IMR-90 (cell line): ENCODE measurements around the gene MPP1. TPM values are rescaled to one million over a fixed set of nuclear protein-coding genes. Genes with fewer than 3 reads are reported as not detected.
A peak's percentile ranks its signal among the peaks of the same experiment; 100 is the strongest.

Source experiments
- ATAC-seq: fragments of 200-7000 bp; cut with Tn5 transposase; 2 replicates; pipeline ENCODE4 v1.9.1; 2020; ENCODE audit warnings: low read depth, mild to moderate bottlenecking, moderate library complexity
- BruUV-seq: library from RNA; stranded (reverse); fragments of 400-500 nt; replicated peaks from 2 replicates; lab custom pipeline; 2021; lab: Mats Ljungman, UMichigan
- CTCF ChIA-PET: fragments of 300-600 bp; formaldehyde crosslinking; extraction: SDS; loops from one replicate; lab custom pipeline; 2021; ENCODE audit warnings: antibody characterized with exemption; lab: Yijun Ruan, JAX
- POLR2A ChIA-PET: fragments of 300-600 bp; sonication (Branson Sonifier 250); formaldehyde crosslinking; loops from one replicate; lab custom pipeline; 2022; ENCODE audit warnings: antibody characterized with exemption; ENCODE audit not compliant: unreplicated experiment; lab: Charles Lee
- DNase-seq: peaks from one replicate; pipeline ENCODE4 v3.0.0; 2013
- H2AFZ ChIP-seq: replicated peaks from 2 replicates; pipeline ENCODE3; 2013; ENCODE audit warnings: low read length, mild to moderate bottlenecking; ENCODE audit not compliant: poor library complexity
- H2AK5ac ChIP-seq: 2 replicates; pipeline ENCODE4 v1.6.1; 2013; ENCODE audit warnings: low read depth, low read length, inconsistent platforms
- H2AK9ac ChIP-seq: replicated peaks from 2 replicates; pipeline ENCODE3; 2013; ENCODE audit warnings: mild to moderate bottlenecking, low read depth, low read length, moderate library complexity; ENCODE audit not compliant: poor library complexity
- H2BK120ac ChIP-seq: 2 replicates; pipeline ENCODE4 v1.6.1; 2013; ENCODE audit warnings: low read depth, low read length, inconsistent platforms
- H2BK15ac ChIP-seq: 3 replicates; pipeline ENCODE4 v1.6.1; 2013; ENCODE audit warnings: low read depth, low read length, inconsistent platforms
- H2BK20ac ChIP-seq: 2 replicates; pipeline ENCODE4 v1.6.1; 2013; ENCODE audit warnings: low read depth, mild to moderate bottlenecking, inconsistent platforms, low read length, moderate library complexity
- H2BK5ac ChIP-seq: 2 replicates; pipeline ENCODE4 v1.6.1; 2013; ENCODE audit warnings: mild to moderate bottlenecking, low read depth, low read length, inconsistent platforms; ENCODE audit not compliant: poor library complexity, severe bottlenecking
- H3K14ac ChIP-seq: replicated peaks from 2 replicates; pipeline ENCODE4 v1.6.1; 2013; ENCODE audit warnings: low read depth, low read length, inconsistent platforms
- H3K18ac ChIP-seq: 2 replicates; pipeline ENCODE4 v1.6.1; 2013; ENCODE audit warnings: low read depth, low read length, control low read depth
- H3K23ac ChIP-seq: 2 replicates; pipeline ENCODE4 v1.6.1; 2013; ENCODE audit warnings: low read depth, low read length, inconsistent platforms
- H3K27ac ChIP-seq: 2 replicates; pipeline ENCODE4 v1.5.1; 2013; ENCODE audit warnings: mild to moderate bottlenecking, control low read depth, low read length; ENCODE audit not compliant: insufficient read depth
- H3K27me3 ChIP-seq: 2 replicates; pipeline ENCODE4 v1.6.1; 2013; ENCODE audit warnings: low read length; ENCODE audit not compliant: control insufficient read depth, insufficient read depth
- H3K36me3 ChIP-seq: 2 replicates; pipeline ENCODE4 v1.6.1; 2013; ENCODE audit warnings: low read length, mixed read lengths; ENCODE audit not compliant: control insufficient read depth, insufficient read depth
- H3K4ac ChIP-seq: 2 replicates; pipeline ENCODE4 v1.6.1; 2013; ENCODE audit warnings: low read depth, low read length, inconsistent platforms
- H3K4me1 ChIP-seq: 2 replicates; pipeline ENCODE4 v1.6.1; 2013; ENCODE audit warnings: low read length, mixed read lengths; ENCODE audit not compliant: control insufficient read depth, insufficient read depth
- H3K4me2 ChIP-seq: 2 replicates; pipeline ENCODE4 v1.6.1; 2013; ENCODE audit warnings: low read depth, mild to moderate bottlenecking, control low read depth, low read length, moderate library complexity
- H3K4me3 ChIP-seq: 2 replicates; pipeline ENCODE4 v1.5.1; 2013; ENCODE audit warnings: low read depth, mild to moderate bottlenecking, control low read depth, low read length, moderate library complexity; ENCODE audit not compliant: insufficient read depth
- H3K56ac ChIP-seq: 2 replicates; pipeline ENCODE4 v1.6.1; 2013; ENCODE audit warnings: low read length, inconsistent platforms; ENCODE audit not compliant: insufficient read depth; ENCODE audit errors: extremely low read depth
- H3K79me1 ChIP-seq, 2 experiments: 2 replicates each; pipeline ENCODE4 v1.6.1; 2013; ENCODE audit warnings: low read length in 2 of 2, inconsistent platforms in 1 of 2, low read depth in 1 of 2
- H3K9ac ChIP-seq: 2 replicates; pipeline ENCODE4 v1.6.1; 2013; ENCODE audit warnings: low read depth, low read length, control low read depth
- H3K9me1 ChIP-seq: 2 replicates; pipeline ENCODE4 v1.6.1; 2013; ENCODE audit warnings: low read length, inconsistent platforms; ENCODE audit not compliant: insufficient read depth
- H3K9me3 ChIP-seq: 2 replicates; pipeline ENCODE4 v1.6.1; 2013; ENCODE audit warnings: low read length; ENCODE audit not compliant: control insufficient read depth, insufficient read depth
- H4K20me1 ChIP-seq: 2 replicates; pipeline ENCODE4 v1.6.1; 2013; ENCODE audit warnings: low read length, inconsistent platforms; ENCODE audit not compliant: insufficient read depth
- H4K5ac ChIP-seq: 2 replicates; pipeline ENCODE4 v1.6.1; 2013; ENCODE audit warnings: mild to moderate bottlenecking, low read depth, low read length, control low read depth
- H4K8ac ChIP-seq, 2 experiments: 2 replicates each; pipeline ENCODE4 v1.6.1; 2013; ENCODE audit warnings: low read depth in 2 of 2, low read length in 2 of 2, control low read depth in 1 of 2, inconsistent platforms in 1 of 2
- H4K91ac ChIP-seq: 2 replicates; pipeline ENCODE4 v1.6.1; 2013; ENCODE audit warnings: low read depth, low read length, inconsistent platforms; ENCODE audit not compliant: insufficient read depth
- NFE2L2 ChIP-seq: fragments of 150-350 bp; IDR thresholded peaks from 2 replicates; pipeline ENCODE4 v1.6.1; 2016; ENCODE audit warnings: low read depth, mild to moderate bottlenecking, low read length
- WGBS, 2 experiments: methylation state at CpG; one replicate each; pipeline versions ENCODE4 v1.1.5 to v1.1.7; 2013; ENCODE audit warnings: missing lambda C conversion rate in 2 of 2; ENCODE audit not compliant: insufficient read length in 1 of 2; ENCODE audit errors: extremely low coverage in 2 of 2; 5-methylcytosine and 5-hydroxymethylcytosine counted together
- dilution Hi-C: fragments of 300-500 bp; cut with HindIII; formaldehyde crosslinking; loops from one replicate; pipeline ENCODE4 v1.14.3; 2018; ENCODE audit warnings: low sequenced_read_pairs; ENCODE audit not compliant: unreplicated experiment
- in situ Hi-C: fragments of 300-500 bp; cut with MboI; formaldehyde crosslinking; loops from 3 replicates; pipeline ENCODE4 v1.14.3; 2019; ENCODE audit warnings: low sequenced_read_pairs, inconsistent platforms, mixed read lengths
- intact Hi-C: fragments of 100-400 bp; cut with micrococcal nuclease; formaldehyde crosslinking; loops from 2 replicates; pipeline ENCODE4 v1.10.0; 2022
- polyA plus RNA-seq, 3 experiments: library from polyadenylated mRNA; depleted of rRNA; stranded (reverse); fragments of >200 nt; gene quantifications; 2 replicates each; pipeline ENCODE4 v1.2.3, GENCODE V29; 2012; ENCODE audit warnings: low replicate concordance in 1 of 3
- total RNA-seq: library from RNA; depleted of rRNA; stranded (reverse); fragments of >200 nt; gene quantifications from 2 replicates; pipeline ENCODE4 v1.2.3, GENCODE V29; 2012

MPP1 gene
- total and polyA plus RNA-seq, 2 of the 4 experiments (the other 2 are of a cell fraction): 35.2 to 43.0 TPM

DNA sequence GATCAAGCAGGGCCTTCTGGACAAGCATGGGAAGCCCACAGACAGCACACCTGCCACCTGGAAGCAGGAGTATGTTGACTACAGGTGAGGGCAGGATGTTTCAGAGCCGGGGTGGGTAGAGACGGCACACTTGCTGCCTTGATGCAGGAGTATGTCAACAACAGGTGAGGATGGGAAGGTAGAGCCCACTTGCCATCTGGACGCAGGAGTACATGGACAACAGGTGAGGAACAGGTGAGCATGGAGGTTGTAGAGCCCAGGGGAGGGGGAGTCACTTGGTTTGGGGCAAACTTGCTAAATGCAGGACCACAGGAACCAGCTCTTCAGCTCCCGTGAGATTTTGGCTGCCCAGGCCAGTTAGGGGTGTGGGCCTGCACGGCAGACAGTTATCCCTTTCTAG is 30.7 kb downstream of the MPP1 start:
- ATAC-seq (no peak), DNase-seq (no peak)
- Histone ChIP-seq H3K9ac (no peak overlapping the region), H4K20me1 (peaks cover 8% of the 10 kb centered on the region), H3K14ac (no peak overlapping the region), H3K4me2 (no peak overlapping the region), H3K4me3 (no peak overlapping the region), H2BK120ac (no peak overlapping the region), H3K56ac (no peak overlapping the region), H2AK5ac (no peak overlapping the region), H3K18ac (no peak overlapping the region), H3K9me1 (no peaks in the 10 kb centered on the region), H3K4ac (no peak overlapping the region), H3K9me3 (no peaks in the 10 kb centered on the region), H2BK20ac (no peak overlapping the region), H3K23ac (no peak overlapping the region), H3K27ac (no peak overlapping the region), H3K79me1 (peaks cover 3 to 6% of the 10 kb centered on the region in 2 experiments; a peak in 3 of 4 replicates), H2BK5ac (no peak overlapping the region), H3K27me3 (no peaks in the 10 kb centered on the region), H4K5ac (no peak overlapping the region), H2BK15ac (no peak overlapping the region), H3K36me3 (peaks cover 38% of the 10 kb centered on the region), H3K4me1 (peaks cover 3% of the 10 kb centered on the region; the same call in 1 of the 2 replicates), H4K8ac (no peak overlapping the region), H2AFZ (peak overlapping the region; percentile 64), H4K91ac (no peak overlapping the region), H2AK9ac (peak overlapping the region; percentile 74)
- whole genome bisulfite sequencing, 2 experiments: 40% methylated on average over 1 of the region's 5 CpGs; no CpG with 5 or more reads in 1 of the 2 experiments
- TF ChIP-seq NFE2L2: no peak
- dilution Hi-C loops: no loop called here
- CTCF ChIA-PET: no interaction called here
- no TSS peak for BruUV-seq
- in situ Hi-C loops: no loop called here
- intact Hi-C loops: no loop called here
- POLR2A ChIA-PET: no interaction called here
